ENCODE measurements around the gene CCPG1.
"Not testable (repeated sequence)": the region's sequence is repeated elsewhere in the genome, so short reads cannot be mapped to it uniquely, and the experiment has no call there.

DNA sequence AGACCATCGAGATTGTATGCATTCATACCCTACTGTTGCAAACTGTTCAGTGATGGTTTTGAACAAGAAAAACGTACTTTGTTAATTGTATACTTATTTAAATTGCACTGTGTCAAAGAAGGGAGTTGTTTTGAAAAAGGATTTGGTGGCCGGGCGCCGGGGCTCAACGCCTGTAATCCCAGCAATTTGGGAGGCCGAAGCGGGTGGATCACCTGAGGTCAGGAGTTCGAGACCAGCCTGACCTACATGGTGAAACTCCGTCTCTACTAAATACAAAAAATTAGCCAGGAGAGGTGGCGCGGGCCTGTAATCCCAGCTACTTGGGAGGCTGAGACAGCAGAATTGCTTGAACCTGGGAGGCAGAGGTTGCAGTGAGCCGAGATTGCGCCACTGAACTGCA, 817 bp upstream of the CCPG1 start:
- TF ChIP-seq, protein P1, sequence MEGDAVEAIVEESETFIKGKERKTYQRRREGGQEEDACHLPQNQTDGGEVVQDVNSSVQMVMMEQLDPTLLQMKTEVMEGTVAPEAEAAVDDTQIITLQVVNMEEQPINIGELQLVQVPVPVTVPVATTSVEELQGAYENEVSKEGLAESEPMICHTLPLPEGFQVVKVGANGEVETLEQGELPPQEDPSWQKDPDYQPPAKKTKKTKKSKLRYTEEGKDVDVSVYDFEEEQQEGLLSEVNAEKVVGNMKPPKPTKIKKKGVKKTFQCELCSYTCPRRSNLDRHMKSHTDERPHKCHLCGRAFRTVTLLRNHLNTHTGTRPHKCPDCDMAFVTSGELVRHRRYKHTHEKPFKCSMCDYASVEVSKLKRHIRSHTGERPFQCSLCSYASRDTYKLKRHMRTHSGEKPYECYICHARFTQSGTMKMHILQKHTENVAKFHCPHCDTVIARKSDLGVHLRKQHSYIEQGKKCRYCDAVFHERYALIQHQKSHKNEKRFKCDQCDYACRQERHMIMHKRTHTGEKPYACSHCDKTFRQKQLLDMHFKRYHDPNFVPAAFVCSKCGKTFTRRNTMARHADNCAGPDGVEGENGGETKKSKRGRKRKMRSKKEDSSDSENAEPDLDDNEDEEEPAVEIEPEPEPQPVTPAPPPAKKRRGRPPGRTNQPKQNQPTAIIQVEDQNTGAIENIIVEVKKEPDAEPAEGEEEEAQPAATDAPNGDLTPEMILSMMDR (IDR thresholded peaks at IDR 0.05; ENCODE audit: low read depth, low read length, poor library complexity, severe bottlenecking), result not testable (repeated sequence)
- TF ChIP-seq EZH2phosphoT487 (IDR thresholded peaks at IDR 0.05; ENCODE audit: borderline replicate concordance, low read length), result not testable (repeated sequence)
